Left lung (tissue), 10 donors: ENCODE results near the gene SLC35F3. TPM values are rescaled to one million over a fixed set of nuclear protein-coding genes. Genes with fewer than 3 reads are reported as not detected.
A peak's percentile ranks its signal among the peaks of the same experiment; 100 is the strongest.

Source experiments
- ATAC-seq: fragments of 200-7000 bp; cut with Tn5 transposase; one replicate; pipeline ENCODE4 v1.9.1; 2020; ENCODE audit warnings: moderate library complexity
- DNase-seq, 4 donors: peaks; one replicate each; pipeline ENCODE4 v3.0.0-alpha.2; 2013 to 2020
- H3K27ac ChIP-seq, 2 donors: fragments of 200-600 bp; sonication (generic) in 1 of 2; one replicate each; pipeline versions ENCODE4 v1.5.0 to v1.8.0; 2020 to 2021
- H3K27me3 ChIP-seq, 2 donors: fragments of 200-600 bp; sonication (generic) in 1 of 2; one replicate each; pipeline versions ENCODE4 v1.5.0 to v1.8.0; 2020 to 2021
- H3K36me3 ChIP-seq, 2 donors: fragments of 200-600 bp; sonication (generic) in 1 of 2; one replicate each; pipeline versions ENCODE4 v1.5.0 to v1.8.0; 2020 to 2021
- H3K4me1 ChIP-seq, 2 donors: fragments of 200-600 bp; one replicate each; pipeline ENCODE4 v1.8.0; 2021
- H3K4me3 ChIP-seq, 2 donors: fragments of 200-600 bp; sonication (generic) in 1 of 2; one replicate each; pipeline versions ENCODE4 v1.5.0 to v1.8.0; 2020 to 2021; ENCODE audit warnings: mild to moderate bottlenecking in 1 of 2
- H3K9me3 ChIP-seq, 2 donors: fragments of 200-600 bp; sonication (generic) in 1 of 2; one replicate each; pipeline versions ENCODE4 v1.5.0 to v1.8.0; 2020 to 2021
- CTCF ChIP-seq, 2 donors: fragments of 200-600 bp; sonication (generic) in 1 of 2; IDR thresholded peaks; one replicate each; pipeline versions ENCODE4 v1.5.0 to v1.8.0; 2021; ENCODE audit warnings: antibody characterized with exemption in 2 of 2
- intact Hi-C, 2 donors: fragments of 100-400 bp; cut with DNase I; formaldehyde crosslinking; loops; one replicate each; pipeline versions ENCODE4 v1.11.2 to v1.14.2; 2022
- polyA plus RNA-seq, 6 donors: library from polyadenylated mRNA; unstranded; fragments of 120-200 nt; gene quantifications; one replicate each; pipeline ENCODE4 v1.2.1, GENCODE V29; 2013; ENCODE audit not compliant: insufficient read length in 6 of 6
- total RNA-seq, 2 donors: library from RNA; stranded (reverse); fragmentation: NEBNext Ultra II Directional; extraction: Animal tissue kit (Norgen Biotek cat#: 25700); gene quantifications; one replicate each; pipeline ENCODE4 v1.2.1, GENCODE V29; 2021
- donor health status: DM: no; HTN: yes; CAD: no.
- donor health status: DM: no; HTN: no; CAD: no.

The SLC35F3 gene
- total and polyA plus RNA-seq, 8 donors = 0.58 to 1.9 (median 1.5) TPM

GRCh38 chr1:233909195-233909594 is 4.7 kb downstream of the SLC35F3 start:
- Histone ChIP-seq H3K4me3 (no peak overlapping the region), H3K27me3 (peaks cover 13 to 42% of the 10 kb centered on the region in 2 donors), H3K4me1 (peaks cover 0 to 7% of the 10 kb centered on the region in 2 donors), H3K36me3 (no peaks in the 10 kb centered on the region), H3K9me3 (no peaks in the 10 kb centered on the region), H3K27ac (no peak overlapping the region)
- no peak for TF ChIP-seq CTCF (IDR thresholded peaks at IDR 0.05)
- peak; percentile 8 for ATAC-seq
- intact Hi-C loops = no loop called here
- no peak for DNase-seq

GRCh38 chr1:233912447-233912846 is 8.0 kb downstream of the SLC35F3 start:
- no peak for TF ChIP-seq CTCF (IDR thresholded peaks at IDR 0.05)
- no peaks in the 10 kb centered on the region for H3K36me3 ChIP-seq

GRCh38 chr1:233912909-233913308 is 8.4 kb downstream of the SLC35F3 start:
- no peak for TF ChIP-seq CTCF (IDR thresholded peaks at IDR 0.05)
- intact Hi-C loops = no loop called here
- H3K27ac ChIP-seq = no peak overlapping the region

More at GRCh38 chr1:233912447-233912846, 8.0 kb downstream of the SLC35F3 start:
- H3K27ac ChIP-seq = no peak overlapping the region
- peaks cover 0 to 9% of the 10 kb centered on the region in 2 donors for H3K27me3 ChIP-seq
- no peaks in the 10 kb centered on the region for H3K4me1 ChIP-seq
- DNase-seq (no peak), ATAC-seq (no peak)
- intact Hi-C loops = no loop called here
- peaks cover 0 to 3% of the 10 kb centered on the region in 2 donors for H3K9me3 ChIP-seq
- no peak overlapping the region for H3K4me3 ChIP-seq

GRCh38 chr1:233916706-233917105 is 12.2 kb downstream of the SLC35F3 start:
- no peaks in the 10 kb centered on the region for H3K4me1 ChIP-seq
- no peaks in the 10 kb centered on the region for H3K27me3 ChIP-seq
- H3K4me3 ChIP-seq = no peak overlapping the region
- intact Hi-C loops = no loop called here
- H3K9me3 ChIP-seq = peaks cover 0 to 3% of the 10 kb centered on the region in 2 donors
- no peak for ATAC-seq
- no peak overlapping the region for H3K27ac ChIP-seq
- DNase-seq = no peak
- no peaks in the 10 kb centered on the region for H3K36me3 ChIP-seq
- no peak for TF ChIP-seq CTCF (IDR thresholded peaks at IDR 0.05)

More at GRCh38 chr1:233912909-233913308, 8.4 kb downstream of the SLC35F3 start:
- no peaks in the 10 kb centered on the region for H3K36me3 ChIP-seq
- H3K9me3 ChIP-seq = peaks cover 0 to 3% of the 10 kb centered on the region in 2 donors
- H3K4me3 ChIP-seq = no peak overlapping the region
- peaks cover 0 to 5% of the 10 kb centered on the region in 2 donors for H3K27me3 ChIP-seq
- DNase-seq (no peak), ATAC-seq (no peak)
- no peaks in the 10 kb centered on the region for H3K4me1 ChIP-seq

- no peak overlapping the region for H3K4me3 ChIP-seq
- DNase-seq (no peak), ATAC-seq (no peak)
- H3K36me3 ChIP-seq = no peaks in the 10 kb centered on the region
- no peak for TF ChIP-seq CTCF (IDR thresholded peaks at IDR 0.05)
- H3K9me3 ChIP-seq = peaks cover 0 to 11% of the 10 kb centered on the region in 2 donors
- no peaks in the 10 kb centered on the region for H3K27me3 ChIP-seq
- no peak overlapping the region for H3K27ac ChIP-seq
- no peaks in the 10 kb centered on the region for H3K4me1 ChIP-seq
- intact Hi-C loops = no loop called here
Measured at GRCh38 chr1:233919786-233920185, 15.3 kb downstream of the SLC35F3 start.
